ENCODE data around the gene CCR5. TPM values are rescaled to one million over a fixed set of nuclear protein-coding genes. Genes with fewer than 3 reads are reported as not detected.
A peak's percentile ranks its signal among the peaks of the same experiment; 100 is the strongest.
"Not testable (repeated sequence)": the region's sequence is repeated elsewhere in the genome, so short reads cannot be mapped to it uniquely, and the experiment has no call there.

CCR5 gene
- polyA plus RNA-seq, 1 donor from 2014 or later: not detected

DNA sequence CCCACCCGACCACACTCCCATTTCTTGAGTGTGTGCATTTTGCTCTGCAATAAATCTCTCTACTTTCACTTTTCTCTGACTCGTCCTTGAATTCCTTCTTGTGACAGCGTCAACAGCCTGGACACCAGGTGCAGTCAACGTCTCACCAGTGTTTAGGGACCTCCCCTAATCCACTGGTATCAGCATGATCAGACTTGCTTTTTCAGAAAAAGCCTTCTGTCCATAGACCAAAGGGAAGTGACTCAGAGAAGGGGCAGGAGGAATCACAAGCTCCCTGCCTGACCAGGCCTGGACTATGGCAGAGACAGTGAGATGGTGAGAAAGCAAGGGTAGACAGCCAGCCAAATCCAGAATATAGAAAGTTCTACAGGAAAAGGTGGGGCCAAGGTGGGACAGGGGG lies 15.5 kb downstream of the CCR5 start:
- peaks cover 18 to 28% (median 24%) of the 10 kb centered on the region in 3 donors for H3K4me1 Mint-ChIP-seq
- H3K36me3 Mint-ChIP-seq: no peaks in the 10 kb centered on the region
- H3K4me3 Mint-ChIP-seq: no peak overlapping the region
- no peaks in the 10 kb centered on the region for H3K9me3 Mint-ChIP-seq
- peak overlapping the region in 1 of 3 donors; percentile 43 for H3K27ac Mint-ChIP-seq
- no peaks in the 10 kb centered on the region for H3K27me3 Mint-ChIP-seq

DNA sequence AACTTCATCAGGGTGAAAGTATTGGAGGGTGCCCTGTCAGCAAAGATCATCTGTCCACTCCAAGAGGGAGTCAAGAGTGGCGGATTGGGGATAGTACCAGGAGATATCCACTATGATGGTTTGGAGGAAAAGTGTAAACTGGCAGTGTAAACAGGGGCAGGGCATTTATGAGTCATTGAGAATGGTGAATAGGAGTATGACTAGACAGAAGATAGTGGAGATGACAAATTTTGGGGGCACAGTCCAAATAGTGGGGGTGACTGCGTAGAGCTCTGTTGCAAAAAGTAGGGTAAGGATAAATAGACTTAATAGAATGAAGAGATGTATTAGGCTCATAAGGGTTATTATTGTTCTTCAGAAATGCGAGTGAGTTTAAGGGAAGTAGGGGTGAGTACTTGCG lies 18.1 kb downstream of the CCR5 start:
- H3K27ac Mint-ChIP-seq, H3K4me3 Mint-ChIP-seq, H3K36me3 Mint-ChIP-seq, H3K27me3 Mint-ChIP-seq, H3K9me3 Mint-ChIP-seq: not testable (repeated sequence)
- H3K4me1 Mint-ChIP-seq: peaks cover 8 to 15% (median 13%) of the 10 kb centered on the region in 3 donors

GRCh38 chr3:46389306-46389705 lies 18.6 kb downstream of the CCR5 start:
- Mint-ChIP-seq H3K36me3 (peaks cover 2% of the 10 kb centered on the region), H3K9me3 (no peaks in the 10 kb centered on the region), H3K4me1 (peaks cover 6 to 11% (median 9%) of the 10 kb centered on the region in 3 donors), H3K4me3 (no peak overlapping the region), H3K27ac (no peak overlapping the region), H3K27me3 (no peaks in the 10 kb centered on the region)

- H3K9me3 Mint-ChIP-seq, H3K27me3 Mint-ChIP-seq, H3K4me3 Mint-ChIP-seq, H3K27ac Mint-ChIP-seq, H3K36me3 Mint-ChIP-seq: not testable (repeated sequence)
- H3K4me1 Mint-ChIP-seq: peaks cover 3 to 19% (median 6%) of the 10 kb centered on the region in 3 donors
Observed at GRCh38 chr3:46391526-46391925, 20.8 kb downstream of the CCR5 start.

GRCh38 chr3:46393011-46393410 lies 22.3 kb downstream of the CCR5 start:
- Mint-ChIP-seq H3K4me1 (peaks cover 8 to 20% (median 8%) of the 10 kb centered on the region in 3 donors), H3K27me3 (no peaks in the 10 kb centered on the region), H3K36me3 (peaks cover 2% of the 10 kb centered on the region), H3K27ac (no peak overlapping the region), H3K4me3 (no peak overlapping the region), H3K9me3 (no peaks in the 10 kb centered on the region)

- Mint-ChIP-seq H3K27ac (peak overlapping the region in 1 of 3 donors; percentile 45), H3K36me3 (peaks cover 2% of the 10 kb centered on the region), H3K4me3 (no peak overlapping the region), H3K27me3 (no peaks in the 10 kb centered on the region), H3K9me3 (no peaks in the 10 kb centered on the region), H3K4me1 (peaks cover 8 to 20% (median 8%) of the 10 kb centered on the region in 3 donors)
Observed at GRCh38 chr3:46393554-46394434, 23.0 kb downstream of the CCR5 start.

DNA sequence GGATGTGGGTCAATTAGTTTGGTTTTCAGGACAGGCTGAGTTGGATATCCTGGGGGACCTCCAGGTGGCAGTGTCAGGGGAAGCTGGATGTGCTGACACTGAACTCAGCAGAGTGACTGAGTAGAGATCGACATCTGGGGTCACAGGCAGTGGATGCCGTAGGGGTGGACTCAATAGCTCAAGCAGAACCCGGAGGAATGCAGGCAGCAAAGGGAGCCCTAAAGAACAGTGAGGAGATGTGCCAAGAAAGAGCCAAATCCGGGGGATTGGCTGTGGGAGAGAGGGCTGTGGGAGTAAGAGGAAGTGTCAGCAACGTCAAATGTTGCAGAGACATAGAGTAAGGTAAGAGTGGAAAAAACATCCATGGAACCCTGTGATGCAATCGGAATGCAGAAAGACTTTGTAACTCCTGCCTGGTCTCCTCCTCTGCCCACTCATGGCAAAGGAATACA lies 24.5 kb downstream of the CCR5 start:
- Mint-ChIP-seq H3K4me3 (no peak overlapping the region), H3K27ac (peak overlapping the region in 1 of 3 donors; percentile 50)

GRCh38 chr3:46395766-46396530 lies 25.2 kb downstream of the CCR5 start:
- no peaks in the 10 kb centered on the region for H3K9me3 Mint-ChIP-seq
- H3K27me3 Mint-ChIP-seq: no peaks in the 10 kb centered on the region
- H3K36me3 Mint-ChIP-seq: peaks cover 2% of the 10 kb centered on the region
- H3K4me1 Mint-ChIP-seq: peaks cover 8 to 20% (median 8%) of the 10 kb centered on the region in 3 donors
- H3K27ac Mint-ChIP-seq: peak overlapping the region in 1 of 3 donors; percentile 50
- H3K4me3 Mint-ChIP-seq: peak overlapping the region in 1 of 4 donors; percentile 30

More for the DNA sequence above, 24.5 kb downstream of the CCR5 start:
- no peaks in the 10 kb centered on the region for H3K27me3 Mint-ChIP-seq
- H3K36me3 Mint-ChIP-seq: peaks cover 2% of the 10 kb centered on the region
- peaks cover 8 to 20% (median 8%) of the 10 kb centered on the region in 3 donors for H3K4me1 Mint-ChIP-seq
- H3K9me3 Mint-ChIP-seq: no peaks in the 10 kb centered on the region

GRCh38 chr3:46397111-46397510 lies 26.4 kb downstream of the CCR5 start:
- H3K27me3 Mint-ChIP-seq: no peaks in the 10 kb centered on the region
- H3K36me3 Mint-ChIP-seq: peaks cover 2% of the 10 kb centered on the region
- no peaks in the 10 kb centered on the region for H3K9me3 Mint-ChIP-seq
- H3K4me1 Mint-ChIP-seq: peaks cover 8 to 20% (median 8%) of the 10 kb centered on the region in 3 donors
- peak overlapping the region in 1 of 4 donors; percentile 73 for H3K4me3 Mint-ChIP-seq
- H3K27ac Mint-ChIP-seq: peak overlapping the region in 1 of 3 donors; percentile 67

GRCh38 chr3:46398186-46398955 lies 27.6 kb downstream of the CCR5 start:
- Mint-ChIP-seq H3K4me1 (peaks cover 8 to 20% (median 8%) of the 10 kb centered on the region in 3 donors), H3K9me3 (peaks cover 2 to 4% (median 3%) of the 10 kb centered on the region in 3 donors)

DNA sequence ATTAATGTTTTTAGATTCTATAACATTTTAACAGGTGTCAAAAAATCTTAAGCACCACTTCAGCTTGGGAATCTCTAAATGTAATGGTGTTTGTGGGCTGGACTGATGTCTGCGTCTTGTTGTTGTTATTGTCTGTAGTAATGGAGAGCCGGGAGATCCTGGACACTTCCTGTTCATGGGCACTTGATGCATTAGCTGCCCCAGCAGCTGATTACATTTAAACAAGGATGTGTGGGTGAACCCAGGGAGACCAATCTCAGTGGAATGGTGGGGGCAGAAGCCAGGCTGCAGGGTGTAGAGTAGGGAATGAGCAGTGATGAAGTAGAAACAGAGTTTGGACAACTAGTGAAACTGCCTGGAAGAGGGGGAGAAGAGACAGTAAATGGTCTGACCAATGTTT lies 28.4 kb downstream of the CCR5 start:
- H3K36me3 Mint-ChIP-seq: no peaks in the 10 kb centered on the region

More at GRCh38 chr3:46398186-46398955, 27.6 kb downstream of the CCR5 start:
- peaks cover 3% of the 10 kb centered on the region for H3K27me3 Mint-ChIP-seq
- H3K4me3 Mint-ChIP-seq: no peak overlapping the region
- H3K36me3 Mint-ChIP-seq: no peaks in the 10 kb centered on the region
- no peak overlapping the region for H3K27ac Mint-ChIP-seq

DNA sequence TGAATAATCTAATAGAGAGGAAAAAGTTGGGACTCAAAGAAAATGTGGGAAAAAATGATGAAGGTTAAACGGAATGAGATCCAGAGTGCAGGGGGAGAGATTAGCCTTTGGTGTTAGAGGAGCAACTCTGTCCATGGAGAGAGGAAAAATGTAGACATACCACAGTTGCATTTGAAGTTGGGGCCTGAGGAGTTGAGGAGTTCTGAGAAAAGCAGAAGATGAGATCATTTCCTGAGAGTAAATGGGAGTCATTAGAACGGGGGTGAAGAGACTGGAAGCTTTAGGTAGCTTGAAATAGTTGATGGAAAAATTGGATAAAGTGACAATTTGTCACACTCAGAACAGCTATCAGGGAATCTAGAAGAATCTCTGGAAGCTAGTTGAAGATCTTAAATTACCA lies 28.8 kb downstream of the CCR5 start:
- no peak overlapping the region for H3K4me3 Mint-ChIP-seq
- H3K36me3 Mint-ChIP-seq: no peaks in the 10 kb centered on the region
- peaks cover 5% of the 10 kb centered on the region for H3K27me3 Mint-ChIP-seq
- no peak overlapping the region for H3K27ac Mint-ChIP-seq
- peaks cover 2 to 4% (median 3%) of the 10 kb centered on the region in 3 donors for H3K9me3 Mint-ChIP-seq
- peaks cover 6 to 20% (median 8%) of the 10 kb centered on the region in 3 donors for H3K4me1 Mint-ChIP-seq

More for the DNA sequence above, 28.4 kb downstream of the CCR5 start:
- peaks cover 5% of the 10 kb centered on the region for H3K27me3 Mint-ChIP-seq
- H3K4me3 Mint-ChIP-seq: no peak overlapping the region
- H3K4me1 Mint-ChIP-seq: peaks cover 8 to 20% (median 8%) of the 10 kb centered on the region in 3 donors
- H3K27ac Mint-ChIP-seq: no peak overlapping the region
- H3K9me3 Mint-ChIP-seq: peaks cover 2 to 4% (median 3%) of the 10 kb centered on the region in 3 donors

DNA sequence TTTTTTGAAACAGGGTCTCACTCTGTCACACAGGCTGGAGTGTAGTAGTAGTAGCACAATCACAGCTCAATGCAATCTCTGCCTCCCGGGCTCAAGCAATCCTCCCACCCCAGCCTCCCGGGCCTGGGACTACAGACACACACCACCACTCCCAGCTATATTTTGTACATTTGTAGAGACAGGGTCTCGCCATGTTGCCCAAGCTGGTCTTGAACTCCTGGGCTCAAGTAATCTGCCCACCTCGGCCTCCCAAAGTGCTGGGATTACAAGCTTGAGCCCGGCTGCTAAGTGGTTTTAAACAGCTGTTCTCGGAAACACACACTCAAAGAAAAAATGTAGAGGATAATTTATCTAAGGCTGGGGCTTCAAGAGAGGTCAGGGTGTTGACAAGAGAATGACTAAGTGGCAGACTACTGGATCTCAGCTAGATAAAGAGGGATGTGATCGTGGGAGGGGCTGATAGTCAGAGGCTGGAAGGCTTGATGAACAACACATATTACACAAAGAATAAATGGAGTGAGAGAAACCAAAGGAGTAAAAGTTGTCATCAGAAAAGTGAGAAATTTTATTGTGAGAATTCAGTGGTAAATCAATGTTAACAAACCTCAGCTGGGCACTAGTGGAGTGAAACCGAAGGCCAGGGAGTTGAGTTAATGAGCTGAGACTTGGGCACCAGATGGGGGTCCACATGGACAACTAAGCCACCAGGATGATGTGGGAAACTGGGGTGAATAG lies 29.4 kb downstream of the CCR5 start:
- Mint-ChIP-seq H3K27me3 (peaks cover 5% of the 10 kb centered on the region), H3K27ac (no peak overlapping the region), H3K9me3 (peaks cover 2 to 4% (median 3%) of the 10 kb centered on the region in 3 donors), H3K4me3 (no peak overlapping the region), H3K4me1 (peaks cover 6 to 19% (median 8%) of the 10 kb centered on the region in 3 donors), H3K36me3 (no peaks in the 10 kb centered on the region)

- Mint-ChIP-seq H3K4me3 (no peak overlapping the region), H3K27me3 (peaks cover 5% of the 10 kb centered on the region), H3K4me1 (peaks cover 6 to 13% (median 8%) of the 10 kb centered on the region in 3 donors), H3K27ac (no peak overlapping the region), H3K9me3 (peaks cover 2 to 4% (median 3%) of the 10 kb centered on the region in 3 donors), H3K36me3 (no peaks in the 10 kb centered on the region)
Observed at GRCh38 chr3:46400846-46401245, 30.1 kb downstream of the CCR5 start.
